ENCODE measurements around the gene CNTNAP2.
"Not testable (repeated sequence)": the region's sequence is repeated elsewhere in the genome, so short reads cannot be mapped to it uniquely, and the experiment has no call there.

CNTNAP2 gene

GRCh38 chr7:147593271-147594057, 1476.9 kb downstream of the CNTNAP2 start:
- no peak for DNase-seq

GRCh38 chr7:147595042-147595441, 1478.4 kb downstream of the CNTNAP2 start:
- DNase-seq, result no peak

GRCh38 chr7:147598687-147599086, 1482.1 kb downstream of the CNTNAP2 start:
- not testable (repeated sequence) for DNase-seq

GRCh38 chr7:147605323-147605722, 1488.7 kb downstream of the CNTNAP2 start:
- DNase-seq, result no peak

GRCh38 chr7:147607157-147607800, 1490.7 kb downstream of the CNTNAP2 start:
- DNase-seq, result no peak

GRCh38 chr7:147611431-147611830, 1494.8 kb downstream of the CNTNAP2 start:
- no peak for DNase-seq

GRCh38 chr7:147635288-147635687, 1518.7 kb downstream of the CNTNAP2 start:
- no peak for DNase-seq

- no peak for DNase-seq
Measured at GRCh38 chr7:147636553-147636952, 1520.0 kb downstream of the CNTNAP2 start.

GRCh38 chr7:147638566-147638965, 1522.0 kb downstream of the CNTNAP2 start:
- no peak for DNase-seq

- no peak for DNase-seq
Measured at GRCh38 chr7:147639037-147639436, 1522.4 kb downstream of the CNTNAP2 start.

GRCh38 chr7:147639751-147640150, 1523.2 kb downstream of the CNTNAP2 start:
- DNase-seq, result no peak

- DNase-seq, result no peak
Measured at GRCh38 chr7:147640821-147641220, 1524.2 kb downstream of the CNTNAP2 start.

GRCh38 chr7:147646568-147646967, 1530.0 kb downstream of the CNTNAP2 start:
- no peak for DNase-seq

- DNase-seq, result no peak
Measured at GRCh38 chr7:147650991-147651390, 1534.4 kb downstream of the CNTNAP2 start.

GRCh38 chr7:147651601-147652000, 1535.0 kb downstream of the CNTNAP2 start:
- DNase-seq, result no peak

- no peak for DNase-seq
Measured at GRCh38 chr7:147653456-147653855, 1536.9 kb downstream of the CNTNAP2 start.

- no peak for DNase-seq
Measured at GRCh38 chr7:147658392-147658967, 1541.9 kb downstream of the CNTNAP2 start.

GRCh38 chr7:147659036-147659995, 1542.7 kb downstream of the CNTNAP2 start:
- no peak for DNase-seq

GRCh38 chr7:147664541-147664940, 1547.9 kb downstream of the CNTNAP2 start:
- no peak for DNase-seq

- no peak for DNase-seq
Measured at GRCh38 chr7:147670759-147671158, 1554.2 kb downstream of the CNTNAP2 start.

- no peak for DNase-seq
Measured at GRCh38 chr7:147674705-147675104, 1558.1 kb downstream of the CNTNAP2 start.

GRCh38 chr7:147678943-147679342, 1562.3 kb downstream of the CNTNAP2 start:
- DNase-seq, result no peak

GRCh38 chr7:147681530-147681929, 1564.9 kb downstream of the CNTNAP2 start:
- no peak for DNase-seq
